Tibial artery (tissue), 4 donors: Measurements from ENCODE around the gene FCER2.
A peak's percentile ranks its signal among the peaks of the same experiment; 100 is the strongest.

Experiments used
- DNase-seq, 2 donors: peaks; one replicate each; pipeline ENCODE4 v3.0.0-alpha.2; 2019
- H3K27ac ChIP-seq, 2 donors: fragments of 200-600 bp; sonication (generic) in 1 of 2; 1 replicate in 1 of 2; 2 replicates in 1 of 2; pipeline ENCODE4 v1.5.1; 2018 to 2019; ENCODE audit warnings: mild to moderate bottlenecking in 1 of 2
- H3K27me3 ChIP-seq, 2 donors: fragments of 200-600 bp; sonication (generic) in 1 of 2; one replicate each; pipeline versions ENCODE4 v1.5.1 to v1.6.0; 2016 to 2019
- H3K36me3 ChIP-seq, 3 donors: fragments of 200-600 bp; sonication (generic) in 2 of 3; one replicate each; pipeline ENCODE4 v1.5.1; 2016 to 2019; ENCODE audit warnings: mild to moderate bottlenecking in 2 of 3
- H3K4me1 ChIP-seq, 4 donors: fragments of 200-600 bp; sonication (generic) in 2 of 4; 1 replicate in 3 of 4; 2 replicates in 1 of 4; pipeline ENCODE4 v1.5.1; 2016 to 2019
- H3K4me3 ChIP-seq, 2 donors: fragments of 200-600 bp; sonication (generic) in 1 of 2; 1 replicate in 1 of 2; 2 replicates in 1 of 2; pipeline ENCODE4 v1.5.1; 2018 to 2019; ENCODE audit warnings: mild to moderate bottlenecking in 2 of 2
- H3K9me3 ChIP-seq, 3 donors: fragments of 200-600 bp; sonication (generic) in 1 of 3; one replicate each; pipeline ENCODE4 v1.5.1; 2016 to 2019
- intact Hi-C: fragments of 100-400 bp; cut with DNase I; formaldehyde crosslinking; loops from one replicate; pipeline ENCODE4 v1.15.0; 2023; ENCODE audit warnings: low total_unique reads
- TF ChIP-seq, protein P1 (sequence below), 2 experiments: fragments of 200-600 bp in 1 of 2; fragments of 450-650 bp in 1 of 2; IDR thresholded peaks; one replicate each; pipeline ENCODE4 v1.5.1; 2017 to 2019; ENCODE audit warnings: antibody characterized with exemption in 2 of 2, mild to moderate bottlenecking in 1 of 2, moderate library complexity in 1 of 2

FCER2 gene

GRCh38 chr19:7654401-7654800 lies 47.5 kb downstream of the FCER2 start:
- H3K4me3 ChIP-seq, result no peak overlapping the region
- H3K4me1 ChIP-seq, result no peaks in the 10 kb centered on the region
- peaks cover 0 to 34% of the 10 kb centered on the region in 2 donors for H3K27me3 ChIP-seq
- TF ChIP-seq, protein P1, sequence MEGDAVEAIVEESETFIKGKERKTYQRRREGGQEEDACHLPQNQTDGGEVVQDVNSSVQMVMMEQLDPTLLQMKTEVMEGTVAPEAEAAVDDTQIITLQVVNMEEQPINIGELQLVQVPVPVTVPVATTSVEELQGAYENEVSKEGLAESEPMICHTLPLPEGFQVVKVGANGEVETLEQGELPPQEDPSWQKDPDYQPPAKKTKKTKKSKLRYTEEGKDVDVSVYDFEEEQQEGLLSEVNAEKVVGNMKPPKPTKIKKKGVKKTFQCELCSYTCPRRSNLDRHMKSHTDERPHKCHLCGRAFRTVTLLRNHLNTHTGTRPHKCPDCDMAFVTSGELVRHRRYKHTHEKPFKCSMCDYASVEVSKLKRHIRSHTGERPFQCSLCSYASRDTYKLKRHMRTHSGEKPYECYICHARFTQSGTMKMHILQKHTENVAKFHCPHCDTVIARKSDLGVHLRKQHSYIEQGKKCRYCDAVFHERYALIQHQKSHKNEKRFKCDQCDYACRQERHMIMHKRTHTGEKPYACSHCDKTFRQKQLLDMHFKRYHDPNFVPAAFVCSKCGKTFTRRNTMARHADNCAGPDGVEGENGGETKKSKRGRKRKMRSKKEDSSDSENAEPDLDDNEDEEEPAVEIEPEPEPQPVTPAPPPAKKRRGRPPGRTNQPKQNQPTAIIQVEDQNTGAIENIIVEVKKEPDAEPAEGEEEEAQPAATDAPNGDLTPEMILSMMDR (IDR thresholded peaks at IDR 0.05), result no peak
- no peak for DNase-seq
- H3K27ac ChIP-seq, result no peak overlapping the region
- H3K9me3 ChIP-seq, result no peaks in the 10 kb centered on the region
- H3K36me3 ChIP-seq, result no peaks in the 10 kb centered on the region
- intact Hi-C loops, result no loop called here

DNA sequence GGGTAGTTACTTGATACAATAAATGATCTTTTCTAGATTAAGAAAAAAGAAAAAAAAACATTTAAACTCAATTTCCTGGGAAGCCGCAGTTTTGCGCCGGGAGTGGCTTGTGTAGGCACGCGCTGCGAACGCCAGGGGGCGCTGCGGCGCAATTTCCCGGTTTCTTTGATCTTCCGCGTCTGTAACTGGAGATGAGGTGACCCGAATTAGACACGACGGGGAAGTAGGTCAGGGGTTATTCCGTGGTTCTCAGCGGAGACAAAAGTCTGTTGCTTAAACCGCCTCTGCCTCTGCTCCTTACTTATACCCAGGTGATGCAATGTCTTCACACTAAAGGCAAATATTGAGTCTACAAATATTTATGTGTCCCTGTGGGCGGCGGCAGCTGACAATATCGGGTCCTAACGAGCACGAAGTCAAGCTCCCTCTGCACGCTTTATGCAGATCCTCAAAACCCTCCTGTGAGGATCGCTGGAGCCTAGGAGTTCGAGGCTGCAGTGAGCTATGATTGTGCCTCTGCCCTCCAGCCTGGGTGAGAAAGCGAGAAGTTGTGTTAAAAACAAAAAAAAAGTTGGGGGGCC lies 49.8 kb downstream of the FCER2 start:
- Histone ChIP-seq H3K9me3 (no peaks in the 10 kb centered on the region), H3K36me3 (peaks cover 0 to 7% (median 0%) of the 10 kb centered on the region in 3 donors), H3K27me3 (peaks cover 0 to 48% of the 10 kb centered on the region in 2 donors), H3K4me1 (no peaks in the 10 kb centered on the region), H3K4me3 (no peak overlapping the region), H3K27ac (no peak overlapping the region)
- TF ChIP-seq, protein P1 (IDR thresholded peaks at IDR 0.05), result peak; percentile 87 to 97
- intact Hi-C loops, result no loop called here
- DNase-seq, result peak; percentile 67 to 80

DNA sequence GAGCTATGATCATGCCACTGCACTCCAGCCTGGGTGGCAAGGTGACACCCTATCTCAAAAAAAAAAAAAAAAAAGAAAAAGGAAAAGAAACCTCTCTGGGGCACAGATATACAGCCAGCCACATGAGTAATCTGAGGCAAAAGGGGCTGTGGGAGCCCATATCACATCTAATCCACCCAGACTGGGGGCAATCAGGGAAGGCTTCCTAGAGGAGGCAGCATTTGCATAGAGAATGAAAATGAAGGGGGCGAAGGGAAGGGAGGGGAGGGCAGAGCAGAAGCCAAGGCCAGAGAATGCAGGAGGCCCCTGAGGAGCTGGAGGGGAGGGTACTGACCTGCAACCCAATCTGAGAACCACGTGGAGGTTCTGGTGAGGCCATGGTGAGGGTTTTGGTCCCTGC lies 51.8 kb downstream of the FCER2 start:
- Histone ChIP-seq H3K4me1 (no peaks in the 10 kb centered on the region), H3K36me3 (peaks cover 0 to 19% (median 0%) of the 10 kb centered on the region in 3 donors), H3K27ac (no peak overlapping the region), H3K9me3 (no peaks in the 10 kb centered on the region), H3K27me3 (peaks cover 0 to 67% of the 10 kb centered on the region in 2 donors), H3K4me3 (no peak overlapping the region)
- intact Hi-C loops, result no loop called here
- TF ChIP-seq, protein P1 (IDR thresholded peaks at IDR 0.05), result no peak
- no peak for DNase-seq

- Histone ChIP-seq H3K36me3 (peaks cover 0 to 26% (median 0%) of the 10 kb centered on the region in 3 donors), H3K27me3 (peaks cover 0 to 80% of the 10 kb centered on the region in 2 donors), H3K9me3 (no peaks in the 10 kb centered on the region), H3K4me1 (no peaks in the 10 kb centered on the region), H3K4me3 (no peak overlapping the region), H3K27ac (no peak overlapping the region)
- no peak for DNase-seq
- intact Hi-C loops, result loop anchor here (10.0 kb wide), 1 partner anchor 146 kb away; no protein-coding TSS in a partner anchor
- TF ChIP-seq, protein P1 (IDR thresholded peaks at IDR 0.05), result no peak
These were observed 53.5 kb downstream of the FCER2 start for GRCh38 chr19:7648265-7649014.

DNA sequence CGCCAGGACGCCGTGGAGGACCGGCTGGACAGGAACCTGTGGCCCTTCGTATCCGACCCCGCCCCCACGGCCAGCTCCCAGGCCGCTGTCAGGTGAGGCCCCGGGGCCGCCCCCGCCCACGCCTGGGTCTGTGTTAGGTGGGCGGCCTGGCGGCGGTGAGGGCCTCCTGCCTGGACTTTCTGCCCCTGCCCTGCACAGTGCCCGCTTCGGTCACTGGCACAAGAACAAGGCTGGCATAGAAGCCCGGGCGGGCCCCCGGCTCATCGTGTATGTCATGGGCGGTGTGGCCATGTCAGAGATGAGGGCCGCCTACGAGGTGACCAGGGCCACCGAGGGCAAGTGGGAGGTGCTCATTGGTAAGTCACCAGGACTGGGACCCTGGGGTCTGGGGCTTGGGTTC lies 54.8 kb downstream of the FCER2 start:
- H3K27ac ChIP-seq, result no peak overlapping the region
- no peak overlapping the region for H3K4me3 ChIP-seq
- TF ChIP-seq, protein P1 (IDR thresholded peaks at IDR 0.05), result no peak
- H3K4me1 ChIP-seq, result no peaks in the 10 kb centered on the region
- no peak for DNase-seq
- H3K36me3 ChIP-seq, result peaks cover 0 to 31% (median 0%) of the 10 kb centered on the region in 3 donors
- no peaks in the 10 kb centered on the region for H3K9me3 ChIP-seq
- intact Hi-C loops, result loop anchor here (10.0 kb wide), 1 partner anchor 148 kb away; no protein-coding TSS in a partner anchor
- peaks cover 0 to 78% of the 10 kb centered on the region in 2 donors for H3K27me3 ChIP-seq
